Caki2 (cell line): ENCODE data around the gene CDH4. TPM values are rescaled to one million over a fixed set of nuclear protein-coding genes. Genes with fewer than 3 reads are reported as not detected.
"Not testable (repeated sequence)": the region's sequence is repeated elsewhere in the genome, so short reads cannot be mapped to it uniquely, and the experiment has no call there.

Source experiments
- DNase-seq: peaks from one replicate; pipeline ENCODE4 v3.0.0-alpha.2; 2015; ENCODE audit warnings: low read depth
- in situ Hi-C: cut with HindIII; loops from 2 replicates; pipeline ENCODE4 v1.10.0; 2016; ENCODE audit warnings: low sequenced_read_pairs, low pct_unique_long_range_greater_than_20kb, mixed read lengths
- total RNA-seq: library from RNA; depleted of rRNA; stranded (reverse); fragments of >200 nt; shearing (Covaris generic); gene quantifications from 2 replicates; pipeline ENCODE4 v1.2.3, GENCODE V29; 2014; ENCODE audit warnings: low replicate concordance

Gene CDH4
- total RNA-seq, 1 experiment from 2014 or later: 2.7 TPM

DNA sequence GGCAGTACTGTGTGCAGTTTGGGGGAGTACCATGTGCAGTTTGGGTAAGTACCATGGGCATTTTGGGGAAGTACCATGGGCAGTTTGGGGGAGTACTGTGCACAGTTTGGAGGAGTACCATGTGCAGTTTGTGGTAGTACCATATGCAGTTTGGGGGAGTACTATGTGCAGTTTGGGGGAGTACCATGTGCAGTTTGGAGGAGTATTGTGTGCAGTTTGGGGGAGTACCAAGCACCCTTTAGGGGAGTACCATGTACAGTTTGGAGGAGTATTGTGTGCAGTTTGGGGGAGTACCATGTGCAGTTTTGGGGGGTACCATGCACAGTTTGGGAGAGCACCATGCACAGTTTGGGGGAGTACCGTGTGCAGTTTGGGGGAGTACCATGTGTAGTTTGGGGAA is 21.6 kb downstream of the CDH4 start:
- in situ Hi-C loops, DNase-seq: not testable (repeated sequence)

DNA sequence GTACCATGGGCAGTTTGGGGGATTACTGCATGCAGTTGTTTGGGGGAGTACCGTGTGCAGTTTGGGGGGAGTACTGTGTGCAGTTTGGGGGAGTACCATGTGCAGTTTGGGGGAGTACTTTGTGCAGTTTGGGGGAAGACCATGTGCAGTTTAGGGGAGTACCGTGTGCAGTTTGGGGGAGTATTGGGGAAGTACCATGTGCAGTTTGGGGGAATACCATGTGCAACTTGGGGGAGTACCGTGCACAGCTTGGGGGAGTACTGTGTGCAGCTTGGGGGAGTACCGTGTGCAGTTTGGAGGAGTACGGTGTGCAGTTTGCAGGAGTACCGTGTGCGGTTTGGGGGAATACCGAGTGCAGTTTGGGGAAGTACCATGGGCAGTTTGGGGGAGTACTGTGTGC is 22.3 kb downstream of the CDH4 start:
- in situ Hi-C loops: no loop called here

DNA sequence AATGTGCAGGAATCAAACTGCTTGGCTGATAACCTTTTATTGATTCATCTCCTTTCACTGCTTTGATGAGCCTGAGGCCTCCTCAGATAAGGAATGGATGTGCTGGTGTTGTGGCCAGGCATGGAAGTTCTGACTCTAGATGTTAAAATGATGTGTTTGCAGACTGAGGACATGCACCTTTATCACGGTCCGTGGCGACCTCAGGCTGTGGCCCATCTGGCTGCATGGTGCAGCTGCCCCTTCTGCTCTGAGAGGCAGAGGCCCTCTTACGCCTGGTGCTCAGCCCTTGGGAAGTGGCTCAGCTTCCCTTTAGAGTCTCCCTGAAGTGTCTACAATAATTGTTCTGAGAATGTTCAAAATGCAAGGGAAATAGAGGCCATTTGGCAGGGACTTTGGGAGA is 26.2 kb downstream of the CDH4 start:
- in situ Hi-C loops: no loop called here
- DNase-seq: no peak

More for the DNA sequence above, 22.3 kb downstream of the CDH4 start:
- DNase-seq: no peak

DNA sequence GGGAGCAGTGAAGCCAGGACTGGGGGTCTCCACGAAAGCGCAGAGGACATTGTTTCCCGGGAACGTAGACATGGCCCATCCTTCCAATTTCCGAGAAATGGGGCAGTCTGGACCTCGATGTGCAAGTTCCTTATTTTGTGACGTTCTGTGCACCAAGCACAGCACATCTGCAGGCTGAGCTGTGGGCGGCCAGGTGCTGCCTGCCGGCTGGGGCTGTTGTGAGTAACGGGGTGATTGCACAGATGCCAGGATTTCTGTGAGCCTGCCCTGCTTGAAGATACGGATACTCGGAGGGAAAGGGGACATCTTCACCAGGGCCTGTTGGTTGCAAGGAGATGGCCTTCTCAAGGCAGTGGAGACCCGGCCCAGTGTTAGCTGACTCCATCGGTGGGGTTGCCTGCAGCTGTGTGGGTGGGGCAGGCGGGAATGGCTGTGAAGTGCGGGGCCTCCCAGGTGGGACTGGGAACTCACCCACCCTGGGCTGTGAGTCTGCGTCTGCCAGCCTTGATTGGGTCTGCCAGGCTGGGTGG is 27.6 kb downstream of the CDH4 start:
- in situ Hi-C loops: no loop called here
- DNase-seq: no peak

DNA sequence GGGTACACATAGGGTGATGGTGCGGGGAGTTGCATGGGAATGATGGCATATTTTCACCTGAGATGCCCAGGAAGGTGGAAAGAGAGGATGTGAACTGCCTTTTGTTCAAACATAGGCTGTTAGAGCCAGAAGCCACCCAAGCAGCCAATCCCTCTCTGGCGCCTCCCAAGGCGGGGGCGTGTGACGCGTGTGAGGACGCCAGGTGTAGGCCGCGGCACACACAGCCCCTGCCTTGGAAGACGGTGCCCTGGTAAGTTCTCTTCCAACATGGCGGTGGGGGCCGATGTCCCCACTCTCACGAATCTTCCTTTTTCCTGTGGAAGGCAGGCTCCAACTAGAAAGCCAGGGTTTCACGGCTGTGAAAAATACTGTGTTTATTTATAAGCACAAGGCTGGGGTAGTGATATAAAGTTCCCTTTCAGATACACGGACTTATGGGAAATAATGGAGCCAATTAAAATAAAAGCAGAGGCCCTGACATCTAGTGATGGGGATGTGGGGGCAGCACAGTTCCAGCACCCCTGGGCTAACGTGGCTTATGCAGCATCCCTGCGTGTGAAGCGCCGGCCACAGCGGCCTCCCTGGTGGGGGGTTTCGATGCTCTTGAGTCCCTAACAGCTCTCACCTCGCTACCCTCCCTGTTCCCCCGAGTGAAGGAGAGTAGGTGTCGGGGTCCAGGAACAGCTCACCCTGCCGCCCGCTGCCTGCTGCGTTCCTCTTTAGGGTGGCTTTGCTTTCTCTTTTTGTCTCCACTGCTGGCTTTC is 28.3 kb downstream of the CDH4 start:
- in situ Hi-C loops: no loop called here
- DNase-seq: no peak

DNA sequence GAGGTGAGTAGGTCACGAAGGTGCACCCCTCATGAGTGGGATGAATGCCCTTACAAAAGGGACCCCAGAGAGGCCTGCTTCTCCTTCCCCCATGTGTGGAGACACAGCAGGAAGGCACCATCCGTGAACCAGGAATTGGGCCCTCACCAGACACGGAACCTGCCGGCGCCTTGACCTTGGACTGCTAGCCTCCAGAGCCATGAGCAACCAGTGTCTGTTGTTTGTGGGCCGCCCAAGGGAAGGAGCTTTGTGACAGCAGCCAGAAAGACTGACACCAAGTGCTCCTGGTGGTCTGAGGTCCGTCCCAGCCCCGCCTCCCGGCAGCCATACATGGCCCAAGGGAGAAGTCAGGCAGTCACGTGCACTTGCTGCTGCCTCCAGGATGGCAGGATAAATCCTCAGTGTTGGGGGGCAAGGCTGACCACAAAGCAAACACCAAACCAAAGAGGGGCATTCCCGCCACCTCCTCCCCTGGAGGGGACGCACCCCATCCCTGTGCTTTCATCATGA is 29.3 kb downstream of the CDH4 start:
- in situ Hi-C loops: no loop called here
- DNase-seq: no peak

DNA sequence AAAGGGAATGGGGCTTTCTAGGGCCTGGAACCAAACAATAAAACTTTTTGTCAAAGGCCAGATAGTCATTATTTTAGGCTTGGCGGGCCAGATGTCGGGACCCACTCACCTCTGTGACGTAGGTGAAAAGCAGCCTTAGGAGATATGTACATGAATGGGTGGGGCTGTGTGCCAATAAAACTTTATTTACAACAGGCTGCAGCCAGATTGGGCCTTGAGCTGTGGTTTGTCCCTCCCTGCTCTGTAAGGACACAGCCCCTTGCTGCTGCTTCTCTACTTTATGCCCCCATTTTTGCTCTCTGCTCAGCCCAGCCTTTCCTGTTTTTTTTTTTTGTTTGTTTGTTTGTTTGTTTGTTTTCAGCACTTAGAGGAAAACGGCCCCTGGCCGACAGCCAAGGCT is 32.7 kb downstream of the CDH4 start:
- in situ Hi-C loops: no loop called here

DNA sequence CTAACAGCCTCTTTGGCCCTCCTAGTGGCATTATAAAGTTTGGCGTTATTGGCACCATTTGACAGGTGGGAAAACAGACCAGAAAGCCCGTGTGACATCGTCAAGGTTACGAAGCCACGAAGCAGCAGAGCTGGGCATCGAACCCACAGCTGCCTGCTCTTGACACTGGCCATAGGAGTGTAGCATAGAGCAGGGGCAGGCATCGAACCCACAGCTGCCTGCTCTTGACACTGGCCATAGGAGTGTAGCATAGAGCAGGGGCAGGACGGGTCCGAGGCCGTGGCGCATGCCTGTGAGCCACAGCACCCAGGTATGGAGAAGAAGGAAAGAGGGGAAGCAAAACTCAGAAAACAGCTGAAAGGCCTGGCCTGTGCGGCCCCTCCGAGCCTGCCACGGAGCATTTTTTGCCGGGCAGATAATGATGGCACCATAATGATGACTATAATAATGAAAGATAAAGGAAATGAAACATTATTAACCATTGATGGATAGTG is 33.1 kb downstream of the CDH4 start:
- in situ Hi-C loops: no loop called here
- no peak for DNase-seq

More for the DNA sequence above, 32.7 kb downstream of the CDH4 start:
- DNase-seq: no peak

DNA sequence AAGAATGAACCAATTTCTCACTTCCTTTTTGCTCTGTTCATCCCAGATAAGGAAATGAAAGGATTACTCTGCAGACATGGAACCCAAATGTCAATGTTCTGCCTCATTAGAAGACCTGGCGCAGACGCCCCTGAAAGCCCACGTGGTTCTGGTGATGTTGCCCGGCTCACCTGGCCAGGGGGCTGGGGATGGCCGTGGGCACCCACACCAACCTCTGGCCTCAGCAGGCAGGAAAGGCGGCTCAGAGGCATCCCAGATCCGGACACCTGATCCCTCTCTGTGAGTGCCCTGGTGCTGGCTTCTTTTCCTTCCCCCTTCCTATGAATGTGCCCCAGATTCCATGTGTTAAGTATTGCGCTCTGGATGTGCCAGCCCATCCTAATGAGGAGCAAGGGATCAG is 33.6 kb downstream of the CDH4 start:
- in situ Hi-C loops: no loop called here

DNA sequence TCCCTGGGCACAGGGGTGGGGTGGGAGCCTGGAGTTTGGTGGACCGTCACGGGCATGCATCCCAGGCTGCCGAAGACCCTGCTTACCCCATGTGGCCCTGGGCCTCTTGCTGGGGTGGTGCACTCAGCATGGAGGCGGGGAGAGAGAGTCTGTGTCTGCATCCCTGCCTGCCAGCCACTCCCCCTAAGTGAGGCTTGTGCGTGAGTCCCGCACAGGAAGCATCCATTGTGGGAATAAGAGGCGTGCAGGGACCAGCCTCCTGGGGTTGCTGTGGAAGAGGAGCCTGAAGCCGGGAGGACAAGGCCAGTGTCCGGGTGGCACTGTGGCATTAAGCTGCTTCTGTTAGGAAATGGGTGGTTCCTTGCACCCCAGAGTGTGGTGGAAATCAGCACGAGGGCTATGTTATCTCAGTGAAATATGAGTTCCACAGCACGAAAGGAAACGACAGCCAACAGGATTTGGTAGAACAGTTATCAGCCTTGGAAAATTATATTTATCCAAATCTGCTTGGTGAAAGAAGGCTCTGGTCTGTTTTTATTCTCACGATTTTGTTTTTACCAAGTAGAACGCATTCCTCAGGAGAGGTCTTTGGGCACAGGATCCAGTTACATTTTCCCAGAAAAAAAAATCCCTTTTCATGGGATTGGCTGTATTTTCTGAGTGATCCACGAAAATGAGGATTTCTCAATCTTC is 35.7 kb downstream of the CDH4 start:
- DNase-seq: no peak
- in situ Hi-C loops: no loop called here

More for the DNA sequence above, 33.6 kb downstream of the CDH4 start:
- DNase-seq: no peak

DNA sequence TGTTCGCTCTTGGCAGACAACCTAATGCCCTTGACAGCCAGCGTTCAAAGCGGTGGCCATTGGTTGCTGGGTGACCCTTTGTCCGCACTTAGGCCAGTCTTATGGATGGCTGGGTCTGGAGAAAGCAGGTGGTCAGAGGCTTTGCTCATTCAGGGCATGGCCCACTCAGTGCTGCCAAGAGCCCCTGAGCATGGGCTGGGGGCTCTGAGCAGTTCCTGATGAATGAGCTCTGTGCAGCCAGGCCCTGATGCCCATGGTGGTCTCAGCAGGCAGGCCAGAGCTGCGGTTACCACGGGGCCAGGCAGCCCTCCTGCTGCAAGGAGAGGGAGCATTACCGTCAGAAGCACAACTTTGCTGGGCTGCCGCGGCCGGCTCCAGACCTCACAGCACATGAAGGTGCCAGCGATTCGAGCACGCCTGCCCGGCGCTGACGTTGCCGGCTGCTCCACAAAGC is 36.3 kb downstream of the CDH4 start:
- in situ Hi-C loops: no loop called here
- DNase-seq: no peak

DNA sequence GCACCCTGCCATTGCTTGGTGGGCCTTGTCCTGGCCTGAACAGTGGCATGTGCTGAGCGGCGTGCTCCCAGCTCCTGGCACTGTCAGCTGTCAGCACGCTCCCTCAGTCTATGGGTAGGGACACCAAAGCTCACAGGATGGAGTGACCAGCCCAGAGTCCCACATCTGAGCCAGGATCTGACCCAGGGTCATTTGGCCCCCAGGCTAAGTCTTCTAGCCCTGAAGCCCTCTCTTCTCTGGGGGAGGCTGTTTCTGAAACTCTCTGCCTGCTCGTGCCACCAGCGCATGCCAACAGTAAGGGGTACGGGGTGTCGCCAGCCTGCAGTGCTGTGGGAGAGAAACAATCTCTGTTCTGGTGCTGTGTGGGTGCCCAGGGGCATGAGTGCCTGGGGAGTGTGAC is 37.1 kb downstream of the CDH4 start:
- in situ Hi-C loops: no loop called here

DNA sequence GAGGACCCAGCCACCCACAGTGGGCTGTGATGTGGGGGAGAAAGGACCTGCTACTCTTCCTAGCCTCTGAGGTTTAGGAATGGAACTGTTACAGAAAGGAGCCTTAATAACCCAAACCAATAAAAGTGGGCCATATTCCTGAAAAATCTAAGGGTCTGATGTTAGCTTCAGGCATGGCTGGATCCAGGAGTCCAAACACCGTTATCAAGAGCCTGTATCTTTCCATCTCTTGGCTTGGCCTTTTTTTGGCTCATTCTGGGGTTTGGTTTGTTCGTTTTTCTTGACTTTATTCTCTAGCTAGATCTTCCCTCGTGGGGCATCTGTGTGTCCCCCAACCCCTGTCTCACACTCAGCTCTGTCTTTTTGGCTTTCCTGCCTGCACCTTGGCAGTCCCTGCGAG is 38.7 kb downstream of the CDH4 start:
- DNase-seq: no peak
- in situ Hi-C loops: no loop called here

More for the DNA sequence above, 37.1 kb downstream of the CDH4 start:
- DNase-seq: no peak

DNA sequence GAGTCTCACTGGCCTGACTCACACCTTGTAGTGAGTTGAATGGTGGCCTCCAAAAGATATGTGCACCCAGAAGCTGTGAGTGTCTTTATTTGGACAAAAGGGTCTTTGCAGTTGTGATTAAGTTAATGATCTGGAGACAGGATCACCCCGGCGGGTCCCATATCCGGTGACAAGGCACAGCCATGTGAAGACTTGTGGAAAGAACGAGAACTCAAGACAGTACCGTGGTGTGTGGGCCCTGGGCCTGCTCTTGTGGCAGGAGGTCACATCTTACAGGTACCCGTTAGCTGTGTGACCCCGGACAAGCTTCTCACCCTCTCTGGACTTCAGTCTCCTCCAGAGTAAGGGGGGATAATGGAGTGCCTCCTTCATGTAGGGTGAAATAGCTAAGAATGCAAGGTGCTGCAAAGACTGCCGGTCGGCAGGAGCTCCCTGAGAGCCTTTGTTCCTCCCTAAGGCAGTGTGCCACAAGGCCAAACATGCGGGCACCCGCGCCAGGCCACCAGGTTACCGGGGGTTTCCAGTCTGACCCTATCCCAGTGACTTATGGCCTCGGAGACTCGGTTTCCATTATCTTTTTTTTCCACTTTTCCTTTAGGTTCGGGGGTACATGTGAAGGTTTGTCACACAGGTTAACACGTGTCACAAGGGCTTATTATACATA is 39.2 kb downstream of the CDH4 start:
- in situ Hi-C loops: no loop called here
- no peak for DNase-seq

DNA sequence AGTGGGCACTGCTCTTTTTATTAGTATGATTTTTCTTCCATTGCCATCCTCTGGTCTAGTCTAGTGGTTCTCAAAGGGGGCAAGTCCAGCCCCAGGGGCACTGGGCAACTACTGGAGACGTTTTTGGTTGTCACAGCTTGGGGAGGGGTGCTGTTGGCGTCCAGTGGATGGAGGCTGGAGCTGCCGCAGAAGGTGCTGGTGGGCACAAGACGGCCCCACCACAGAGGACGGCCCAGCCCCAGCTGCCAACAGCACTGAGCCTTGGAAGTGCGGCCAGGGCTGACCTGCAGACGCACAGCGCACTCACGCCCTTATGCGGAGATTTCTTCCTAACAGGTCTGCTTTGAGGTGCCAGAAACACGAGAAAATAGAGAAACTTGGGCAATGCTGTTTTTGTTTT is 40.3 kb downstream of the CDH4 start:
- in situ Hi-C loops: no loop called here
- no peak for DNase-seq

DNA sequence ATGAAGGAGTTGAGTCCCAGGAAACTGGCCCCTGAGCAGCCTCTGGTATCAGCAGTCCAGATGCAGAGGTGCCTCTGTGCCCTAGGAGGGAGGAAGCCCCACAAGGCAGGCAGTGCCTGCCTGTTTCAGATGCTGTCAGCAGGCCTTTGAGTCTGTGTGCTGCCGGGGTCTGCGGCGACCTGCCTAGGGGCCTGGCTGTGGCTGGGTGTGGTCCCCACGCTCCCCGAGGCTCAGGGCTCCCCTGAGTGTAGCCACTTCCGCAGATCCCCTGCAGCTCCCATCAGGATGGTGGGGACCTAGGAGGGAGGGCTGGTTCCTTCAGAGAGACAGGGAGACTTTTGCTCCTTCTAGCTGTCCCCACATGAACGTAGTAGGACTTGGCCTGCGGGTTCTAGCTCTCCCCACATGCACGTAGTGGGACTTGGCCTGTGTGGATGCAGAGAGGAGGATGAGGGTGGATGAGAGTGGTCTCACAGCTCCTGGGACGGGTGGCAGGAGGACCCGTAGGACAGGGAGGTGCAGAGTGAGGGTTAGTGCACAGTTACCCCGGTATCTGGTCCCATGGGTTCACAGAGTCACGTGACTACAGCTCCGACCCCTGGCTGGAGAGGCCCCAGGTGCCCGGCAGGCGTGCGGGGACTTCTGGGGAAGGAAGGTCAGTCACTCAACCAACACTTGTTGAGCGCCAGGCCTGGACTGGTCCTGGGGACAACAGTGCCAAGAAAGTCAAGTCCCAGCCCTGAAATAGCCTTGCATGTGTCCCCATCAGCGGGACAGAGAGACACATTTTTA is 41.0 kb downstream of the CDH4 start:
- DNase-seq: no peak
- in situ Hi-C loops: no loop called here

DNA sequence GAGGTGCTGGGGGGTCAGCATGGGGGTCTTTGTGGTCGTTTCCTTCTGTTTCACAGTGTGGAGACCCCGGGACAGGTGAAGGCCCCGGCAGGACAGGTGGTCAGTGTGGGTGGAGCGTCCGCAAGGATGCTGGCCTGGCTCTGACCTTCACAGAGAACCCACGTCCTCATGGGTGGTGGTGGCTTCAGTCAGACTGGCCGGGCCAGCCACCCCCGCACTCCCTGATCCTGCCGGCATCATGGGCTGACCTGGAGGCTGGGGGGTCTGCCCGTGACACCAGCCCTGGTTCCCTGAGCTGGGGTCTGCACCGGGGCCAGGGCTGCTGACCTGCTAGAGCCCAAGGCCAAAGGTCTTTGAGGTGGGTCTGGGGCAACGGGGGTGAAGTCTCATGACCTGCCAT is 41.9 kb downstream of the CDH4 start:
- DNase-seq: no peak
- in situ Hi-C loops: no loop called here

DNA sequence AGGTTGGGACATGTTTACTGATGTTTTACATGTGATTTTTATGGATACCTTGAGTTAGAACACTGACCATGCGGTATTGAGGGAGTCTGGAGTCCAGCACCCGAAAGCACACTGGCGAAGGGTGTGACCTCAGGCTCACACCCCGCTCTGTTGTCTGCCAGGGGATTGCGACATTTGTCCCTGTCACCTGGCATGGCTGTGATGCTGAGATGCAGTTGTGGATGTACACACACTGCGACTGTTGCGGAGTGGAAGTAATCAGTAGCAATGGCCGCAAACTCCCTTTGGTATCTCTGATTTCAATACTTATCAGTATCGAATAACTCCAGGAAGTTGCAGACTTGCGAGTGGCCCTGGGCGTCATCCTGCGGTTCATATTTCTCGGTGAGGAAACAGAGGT is 43.2 kb downstream of the CDH4 start:
- in situ Hi-C loops: no loop called here
- no peak for DNase-seq
